Astrocyte of the cerebellum (primary cell): Measurements from ENCODE around the gene NKAIN4.

Experiments
- DNase-seq: peaks from one replicate; pipeline ENCODE4 v3.0.0-alpha.2; 2011; ENCODE audit warnings: low read depth
- H3K4me3 ChIP-seq: 2 replicates; pipeline ENCODE4 v1.5.1; 2011; ENCODE audit warnings: mild to moderate bottlenecking, low read depth, low read length, moderate library complexity
- CTCF ChIP-seq: IDR thresholded peaks from 2 replicates; pipeline ENCODE4 v1.5.1; 2012; ENCODE audit warnings: low read length, low read depth, moderate library complexity, mild to moderate bottlenecking; ENCODE audit errors: missing control alignments
- in situ Hi-C: cut with HindIII; loops from 2 replicates; pipeline ENCODE4 v1.10.0; 2017; ENCODE audit warnings: low sequenced_read_pairs

Gene NKAIN4

DNA sequence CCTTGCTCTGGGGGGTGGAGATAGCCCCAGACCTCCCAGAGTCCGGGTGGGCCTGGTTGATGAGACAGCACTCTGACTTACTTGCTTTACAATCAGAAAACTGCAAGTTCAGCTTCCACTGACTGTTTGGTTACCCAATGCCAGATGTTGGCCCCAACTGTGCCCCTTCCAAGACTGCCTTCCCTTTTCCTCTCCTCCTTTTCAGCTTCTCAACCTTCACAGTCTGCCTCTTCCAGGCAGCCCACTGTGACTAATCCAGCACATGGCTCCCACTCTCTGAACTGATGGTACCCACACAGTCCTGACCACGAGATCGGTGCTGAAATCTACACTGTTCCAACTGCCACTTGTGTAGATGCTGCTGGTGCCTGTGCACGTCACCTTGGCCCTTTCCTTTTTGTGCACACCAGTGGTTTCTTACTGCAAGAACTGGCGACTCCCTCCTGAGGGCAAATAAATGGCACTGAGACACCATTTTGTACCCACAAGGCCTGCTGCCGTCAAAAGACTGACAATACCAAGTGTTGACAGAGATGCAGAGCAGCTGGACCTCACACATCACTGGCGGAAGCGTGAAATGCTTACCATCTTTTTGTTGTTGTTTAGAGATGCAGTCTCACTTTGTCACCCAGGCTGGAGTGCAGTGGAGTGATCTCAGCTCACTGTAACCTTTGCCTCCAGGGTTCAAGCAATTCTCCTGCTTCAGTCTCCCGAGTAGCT, 16.5 kb upstream of the NKAIN4 start:
- no peak for TF ChIP-seq CTCF
- in situ Hi-C loops: no loop called here
- DNase-seq: no peak
- no peak overlapping the region for H3K4me3 ChIP-seq

DNA sequence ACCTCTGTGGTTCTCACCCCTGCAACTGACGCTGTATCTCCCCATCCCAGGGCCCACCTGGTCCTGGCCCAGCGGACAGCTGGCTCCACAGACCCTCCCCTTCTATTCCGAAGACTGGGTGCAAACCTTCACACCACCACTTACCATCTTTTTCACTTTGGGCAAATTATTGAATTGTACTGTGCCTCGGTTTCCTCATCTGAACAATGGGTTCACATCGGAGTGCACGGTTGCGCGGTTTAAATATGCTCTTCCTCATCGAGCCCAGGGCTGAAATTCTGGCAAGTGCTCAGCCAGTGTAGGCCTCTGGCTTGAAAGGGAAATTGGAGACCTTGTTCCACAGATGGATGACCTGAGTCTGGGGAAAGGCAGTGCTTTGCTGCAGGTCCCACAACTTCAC, 15.5 kb upstream of the NKAIN4 start:
- no peak for TF ChIP-seq CTCF
- in situ Hi-C loops: no loop called here
- DNase-seq: no peak
- H3K4me3 ChIP-seq: no peak overlapping the region

DNA sequence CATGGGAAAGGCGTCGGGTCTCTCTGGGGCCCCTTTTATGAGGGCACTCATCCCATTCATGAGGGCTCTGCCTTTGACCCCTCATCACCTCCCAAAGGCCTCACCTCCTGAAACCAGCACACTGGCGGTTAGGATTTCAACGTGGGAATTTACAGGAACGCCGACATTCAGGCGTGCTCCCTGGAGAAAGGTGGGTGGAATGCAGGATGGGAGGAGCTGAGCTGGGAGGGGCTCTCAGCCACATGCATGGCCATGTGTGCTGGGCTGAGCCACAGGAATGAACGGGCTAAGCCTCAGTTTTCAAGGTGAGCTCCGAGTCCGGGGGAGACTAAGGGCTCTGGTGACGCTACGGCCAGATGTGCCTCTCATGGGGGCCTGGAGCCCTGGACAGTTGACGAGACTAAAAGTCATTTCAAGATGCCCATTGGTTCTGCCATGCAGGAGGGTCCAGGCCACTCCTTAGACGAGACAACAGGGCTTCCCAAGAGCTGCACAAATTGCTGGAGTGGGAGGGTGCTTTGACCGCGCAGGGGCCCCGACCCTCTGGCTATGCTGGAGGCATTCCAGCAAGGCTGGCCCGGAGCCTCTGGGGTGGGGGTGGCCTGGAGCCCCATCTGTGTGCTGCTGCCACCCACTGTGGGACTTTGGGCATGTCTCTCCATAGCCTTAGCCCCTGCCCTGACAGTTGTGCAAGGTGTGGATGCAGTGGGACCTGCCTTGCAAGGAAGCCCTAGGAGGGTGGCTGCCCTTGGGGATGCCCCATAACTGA, 14.6 kb upstream of the NKAIN4 start:
- in situ Hi-C loops: no loop called here
- no peak for TF ChIP-seq CTCF
- no peak for DNase-seq
- no peak overlapping the region for H3K4me3 ChIP-seq

DNA sequence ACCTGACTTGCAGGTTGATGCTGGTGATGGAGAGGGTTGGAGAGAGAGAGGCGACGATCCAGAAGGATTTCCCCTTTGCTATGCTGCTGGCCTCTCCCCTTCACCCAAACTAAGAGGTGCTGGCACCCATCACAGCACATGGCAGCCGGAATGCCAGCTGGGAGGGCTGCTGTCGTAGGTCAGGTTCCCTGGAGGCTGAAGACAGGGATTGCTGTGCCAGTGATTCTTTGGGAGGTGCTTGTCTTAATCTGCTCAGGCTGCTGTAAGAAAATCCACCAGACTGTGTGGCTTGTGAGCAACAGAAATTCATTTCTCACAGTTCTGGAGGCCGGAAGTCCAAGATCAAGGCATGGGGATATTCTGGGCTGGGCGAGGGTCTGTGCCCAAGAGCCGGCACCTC, 14.0 kb upstream of the NKAIN4 start:
- DNase-seq: no peak
- no peak for TF ChIP-seq CTCF
- H3K4me3 ChIP-seq: no peak overlapping the region
- in situ Hi-C loops: no loop called here

- no peak for TF ChIP-seq CTCF
- DNase-seq: no peak
- in situ Hi-C loops: no loop called here
- H3K4me3 ChIP-seq: no peak overlapping the region
Observed at GRCh38 chr20:63267691-63268090, 13.4 kb upstream of the NKAIN4 start.

- H3K4me3 ChIP-seq: no peak overlapping the region
- in situ Hi-C loops: no loop called here
- DNase-seq: peak; percentile 24
- TF ChIP-seq CTCF: no peak
Observed at GRCh38 chr20:63265891-63266515, 11.7 kb upstream of the NKAIN4 start.
